ENCODE data around the gene CCNO.
A peak's percentile ranks its signal among the peaks of the same experiment; 100 is the strongest.

The CCNO gene, protein sequence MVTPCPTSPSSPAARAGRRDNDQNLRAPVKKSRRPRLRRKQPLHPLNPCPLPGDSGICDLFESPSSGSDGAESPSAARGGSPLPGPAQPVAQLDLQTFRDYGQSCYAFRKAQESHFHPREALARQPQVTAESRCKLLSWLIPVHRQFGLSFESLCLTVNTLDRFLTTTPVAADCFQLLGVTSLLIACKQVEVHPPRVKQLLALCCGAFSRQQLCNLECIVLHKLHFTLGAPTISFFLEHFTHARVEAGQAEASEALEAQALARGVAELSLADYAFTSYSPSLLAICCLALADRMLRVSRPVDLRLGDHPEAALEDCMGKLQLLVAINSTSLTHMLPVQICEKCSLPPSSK

DNA sequence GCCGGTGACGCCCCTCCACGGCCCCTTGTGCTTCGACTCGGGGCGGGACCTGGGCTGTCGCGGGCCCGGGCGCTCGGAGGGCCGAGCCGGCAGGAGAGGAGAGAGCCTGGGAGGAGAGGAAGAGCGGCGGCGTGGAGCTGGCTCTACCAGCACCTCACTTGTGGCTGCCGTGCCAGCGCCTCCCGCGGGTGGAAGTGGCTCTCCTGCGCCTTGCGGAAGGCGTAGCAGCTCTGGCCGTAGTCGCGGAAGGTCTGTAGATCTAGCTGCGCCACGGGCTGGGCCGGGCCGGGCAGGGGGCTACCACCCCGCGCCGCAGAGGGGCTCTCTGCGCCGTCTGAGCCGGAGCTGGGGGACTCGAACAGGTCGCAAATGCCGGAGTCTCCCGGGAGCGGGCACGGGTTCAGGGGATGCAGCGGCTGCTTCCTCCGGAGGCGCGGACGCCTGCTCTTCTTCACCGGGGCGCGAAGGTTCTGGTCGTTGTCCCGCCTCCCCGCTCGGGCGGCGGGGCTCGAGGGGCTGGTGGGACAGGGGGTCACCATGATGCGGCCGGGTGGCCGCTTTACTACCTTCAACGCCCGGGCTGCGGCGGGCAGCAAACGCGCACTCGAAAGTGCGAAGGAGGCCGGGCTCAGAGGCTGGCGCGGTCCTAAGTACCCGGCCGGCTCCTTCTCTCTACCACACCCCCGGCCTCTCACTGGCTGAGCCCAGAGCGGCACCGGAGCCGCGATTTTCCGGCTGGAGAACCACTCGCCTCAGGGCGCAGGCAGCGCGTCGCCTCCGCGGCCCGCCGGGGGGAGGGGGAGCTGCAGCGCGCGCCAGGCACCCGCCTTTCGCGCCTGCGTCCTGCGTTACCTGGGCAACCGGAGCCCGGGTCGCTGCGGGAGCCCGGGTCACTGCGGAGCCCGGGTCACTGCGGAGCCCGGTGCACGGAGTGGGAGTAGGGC is at the start of gene CCNO:
Gene CCNO (minus strand): TSS at position 624 of the 944 bp plus-strand sequence. CDS start 85 bp downstream, at position 539.
- ChIA-PET POLR2A (interaction anchor here (0.6 to 1.5 kb wide), 3 partner anchors 57 to 74 kb away, joined by 3 to 8 read pairs (median 3); partner anchors contain the start of genes DHX29 and MTREX), CTCF (no interaction called here)
- DNase-seq (ENCODE audit: extremely low spot score): peak; percentile 85
- TF ChIP-seq FOXK2 (IDR thresholded peaks at IDR 0.05): no peak
- TF ChIP-seq L3MBTL2 (conservative IDR thresholded peaks at IDR 0.05): peak; percentile 62
- TF ChIP-seq NFRKB (IDR thresholded peaks at IDR 0.05): no peak
- no peak for TF ChIP-seq ARNT (IDR thresholded peaks at IDR 0.05)
- no peak for TF ChIP-seq CTBP1 (IDR thresholded peaks at IDR 0.05; ENCODE audit: borderline replicate concordance)
- TF ChIP-seq FOXM1 (IDR thresholded peaks at IDR 0.05; ENCODE audit: borderline replicate concordance): no peak

DNA sequence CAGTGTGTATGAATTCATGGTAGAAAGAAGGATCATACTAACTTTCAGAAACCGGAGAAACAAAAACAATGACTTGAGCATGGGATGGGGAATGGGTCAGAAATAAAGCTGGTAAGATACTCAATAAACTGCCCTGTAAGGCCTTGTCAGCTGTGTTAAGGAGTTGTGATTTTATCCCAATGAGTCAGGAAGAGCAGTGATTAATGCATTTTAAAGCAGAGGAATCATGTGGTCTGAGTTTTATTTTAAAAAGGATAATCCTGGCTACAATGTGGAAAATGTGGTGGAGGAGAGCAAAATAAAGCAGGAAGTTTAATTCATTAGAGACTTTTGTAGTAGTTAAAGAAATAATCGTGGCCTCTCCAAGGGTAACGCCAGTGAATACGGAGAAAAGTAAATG is 45.4 kb upstream of the CCNO start:
- DNase-seq (ENCODE audit: extremely low spot score): no peak
- CTCF ChIA-PET: no interaction called here
- TF ChIP-seq FOXA1 (IDR thresholded peaks at IDR 0.05): no peak
- POLR2A ChIA-PET: no interaction called here

DNA sequence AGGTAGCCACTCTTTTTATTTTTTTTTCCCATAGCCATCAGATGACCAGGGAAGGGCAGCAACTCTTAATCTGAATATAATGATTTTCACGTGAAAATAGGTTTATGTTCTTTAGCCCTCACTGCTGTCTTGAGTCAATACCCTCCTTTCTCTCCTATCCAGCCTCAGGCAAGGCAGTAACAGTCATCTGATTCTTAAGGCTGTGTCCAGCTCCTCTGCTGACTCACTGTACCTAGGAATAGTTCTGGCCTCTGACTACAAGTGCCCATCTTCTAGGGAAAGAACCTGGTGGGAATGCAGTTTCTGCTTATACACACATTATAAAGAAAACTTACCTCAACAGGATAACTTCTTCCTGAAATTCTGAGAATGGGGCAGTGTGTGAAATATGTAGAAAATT is 43.4 kb upstream of the CCNO start:
- no peak for TF ChIP-seq SP1 (IDR thresholded peaks at IDR 0.05)
- TF ChIP-seq L3MBTL2 (conservative IDR thresholded peaks at IDR 0.05): no peak
- TF ChIP-seq LEF1 (IDR thresholded peaks at IDR 0.05; ENCODE audit: borderline replicate concordance): no peak
- TF ChIP-seq FOXK2 (IDR thresholded peaks at IDR 0.05): no peak
- TF ChIP-seq FOXA1 (IDR thresholded peaks at IDR 0.05): no peak
- no peak for TF ChIP-seq HDGF (IDR thresholded peaks at IDR 0.05; ENCODE audit: borderline replicate concordance)
- no peak for TF ChIP-seq ARNT (IDR thresholded peaks at IDR 0.05)
- TF ChIP-seq NFRKB (IDR thresholded peaks at IDR 0.05): no peak
- no peak for TF ChIP-seq ELF4 (IDR thresholded peaks at IDR 0.05)
- TF ChIP-seq TARDBP (IDR thresholded peaks at IDR 0.05): no peak
- TF ChIP-seq CTBP1 (IDR thresholded peaks at IDR 0.05; ENCODE audit: borderline replicate concordance): no peak
- no peak for TF ChIP-seq ZNF384 (IDR thresholded peaks at IDR 0.05)
- ChIA-PET CTCF (no interaction called here), POLR2A (no interaction called here)
- no peak for DNase-seq (ENCODE audit: extremely low spot score)

DNA sequence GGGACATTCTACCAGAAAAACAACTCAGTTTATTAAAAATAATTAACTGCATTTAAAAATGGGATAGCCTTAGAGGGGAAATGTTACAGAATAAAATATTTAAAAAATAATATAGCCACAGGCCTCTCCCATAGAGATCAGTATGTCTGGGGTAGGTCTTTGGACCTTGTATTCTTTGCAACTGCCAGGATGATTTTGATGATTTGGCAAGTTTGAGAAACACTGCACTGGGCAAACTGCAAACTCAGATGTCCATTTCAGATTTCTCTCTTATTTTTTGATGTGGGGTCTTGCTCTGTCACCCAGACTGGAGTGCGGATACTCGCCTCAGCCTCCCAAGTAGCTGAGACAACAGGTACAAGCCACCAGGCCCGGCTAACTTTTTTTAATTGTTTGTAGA is 24.9 kb upstream of the CCNO start:
- ChIA-PET CTCF (no interaction called here), POLR2A (no interaction called here)
- no peak for TF ChIP-seq SP1 (IDR thresholded peaks at IDR 0.05)
- no peak for TF ChIP-seq ELF4 (IDR thresholded peaks at IDR 0.05)
- TF ChIP-seq HDGF (IDR thresholded peaks at IDR 0.05; ENCODE audit: borderline replicate concordance): no peak
- no peak for TF ChIP-seq FOXM1 (IDR thresholded peaks at IDR 0.05; ENCODE audit: borderline replicate concordance)
- TF ChIP-seq SUZ12 (IDR thresholded peaks at IDR 0.05): no peak
- TF ChIP-seq TARDBP (IDR thresholded peaks at IDR 0.05): no peak
- TF ChIP-seq ARNT (IDR thresholded peaks at IDR 0.05): no peak
- TF ChIP-seq ZNF384 (IDR thresholded peaks at IDR 0.05): no peak
- no peak for TF ChIP-seq LEF1 (IDR thresholded peaks at IDR 0.05; ENCODE audit: borderline replicate concordance)
- TF ChIP-seq L3MBTL2 (conservative IDR thresholded peaks at IDR 0.05): no peak
- no peak for TF ChIP-seq FOXK2 (IDR thresholded peaks at IDR 0.05)
- TF ChIP-seq BHLHE40 (IDR thresholded peaks at IDR 0.05; ENCODE audit: borderline replicate concordance): no peak
- TF ChIP-seq, protein P1, sequence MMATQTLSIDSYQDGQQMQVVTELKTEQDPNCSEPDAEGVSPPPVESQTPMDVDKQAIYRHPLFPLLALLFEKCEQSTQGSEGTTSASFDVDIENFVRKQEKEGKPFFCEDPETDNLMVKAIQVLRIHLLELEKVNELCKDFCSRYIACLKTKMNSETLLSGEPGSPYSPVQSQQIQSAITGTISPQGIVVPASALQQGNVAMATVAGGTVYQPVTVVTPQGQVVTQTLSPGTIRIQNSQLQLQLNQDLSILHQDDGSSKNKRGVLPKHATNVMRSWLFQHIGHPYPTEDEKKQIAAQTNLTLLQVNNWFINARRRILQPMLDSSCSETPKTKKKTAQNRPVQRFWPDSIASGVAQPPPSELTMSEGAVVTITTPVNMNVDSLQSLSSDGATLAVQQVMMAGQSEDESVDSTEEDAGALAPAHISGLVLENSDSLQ (IDR thresholded peaks at IDR 0.05): no peak
- no peak for TF ChIP-seq NFRKB (IDR thresholded peaks at IDR 0.05)
- no peak for TF ChIP-seq CTBP1 (IDR thresholded peaks at IDR 0.05; ENCODE audit: borderline replicate concordance)
- TF ChIP-seq FOXA1 (IDR thresholded peaks at IDR 0.05): no peak
- no peak for DNase-seq (ENCODE audit: extremely low spot score)

DNA sequence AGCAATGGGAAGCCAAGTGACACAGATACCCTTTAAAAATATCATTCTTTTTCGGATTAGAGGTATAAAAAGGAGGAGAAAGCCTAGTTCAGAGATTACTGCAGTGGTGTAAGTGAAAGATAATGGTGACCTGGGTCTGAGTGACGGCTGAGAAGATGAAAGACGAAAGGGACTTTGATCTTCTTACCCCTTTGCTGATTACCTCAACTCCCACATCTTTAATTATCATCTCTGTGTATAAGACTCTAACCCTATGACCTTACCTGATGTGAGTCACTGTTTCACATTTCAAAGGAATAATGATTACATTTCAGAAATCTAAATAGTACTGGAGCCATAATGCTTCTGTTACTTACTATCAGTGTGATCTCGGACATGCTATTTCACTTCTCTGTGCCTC is 21.4 kb upstream of the CCNO start:
- CTCF ChIA-PET: no interaction called here
- TF ChIP-seq FOXM1 (IDR thresholded peaks at IDR 0.05; ENCODE audit: borderline replicate concordance) (no peak), SUZ12 (IDR thresholded peaks at IDR 0.05) (no peak), L3MBTL2 (conservative IDR thresholded peaks at IDR 0.05) (no peak), HDGF (IDR thresholded peaks at IDR 0.05; ENCODE audit: borderline replicate concordance) (no peak), FOXA1 (IDR thresholded peaks at IDR 0.05) (no peak), NFRKB (IDR thresholded peaks at IDR 0.05) (no peak), SP1 (IDR thresholded peaks at IDR 0.05) (no peak), ELF4 (IDR thresholded peaks at IDR 0.05) (no peak), ZNF384 (IDR thresholded peaks at IDR 0.05) (no peak)
- TF ChIP-seq, protein P1 (IDR thresholded peaks at IDR 0.05): no peak
- POLR2A ChIA-PET: no interaction called here
- no peak for DNase-seq (ENCODE audit: extremely low spot score)

DNA sequence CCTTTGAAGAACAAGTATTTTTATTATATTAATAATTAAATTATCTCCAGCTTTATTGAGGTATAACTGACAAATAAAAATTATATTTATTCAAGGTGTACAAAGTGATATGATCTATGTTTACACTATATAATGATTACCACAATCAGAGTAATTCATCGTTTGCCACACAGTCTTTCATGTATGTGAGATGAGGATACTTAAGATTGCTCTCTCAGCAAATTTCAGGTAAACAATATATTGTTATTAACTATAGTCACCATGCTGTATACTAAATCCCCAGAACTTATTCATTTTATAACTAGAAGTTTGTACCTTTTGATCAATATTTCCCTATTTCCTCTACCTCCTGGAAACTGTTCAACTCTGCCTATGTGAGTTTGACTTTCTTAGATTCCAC is 16.7 kb upstream of the CCNO start:
- CTCF ChIA-PET: no interaction called here
- TF ChIP-seq LEF1 (IDR thresholded peaks at IDR 0.05; ENCODE audit: borderline replicate concordance) (no peak), HDGF (IDR thresholded peaks at IDR 0.05; ENCODE audit: borderline replicate concordance) (no peak), ELF4 (IDR thresholded peaks at IDR 0.05) (no peak), FOXK2 (IDR thresholded peaks at IDR 0.05) (no peak), BHLHE40 (IDR thresholded peaks at IDR 0.05; ENCODE audit: borderline replicate concordance) (no peak), ARNT (IDR thresholded peaks at IDR 0.05) (no peak), ZNF384 (IDR thresholded peaks at IDR 0.05) (no peak), SUZ12 (IDR thresholded peaks at IDR 0.05) (no peak), NFRKB (IDR thresholded peaks at IDR 0.05) (no peak), TARDBP (IDR thresholded peaks at IDR 0.05) (no peak), FOXA1 (IDR thresholded peaks at IDR 0.05) (no peak)
- no peak for DNase-seq (ENCODE audit: extremely low spot score)
- POLR2A ChIA-PET: interaction anchor here (0.6 kb wide), 1 partner anchor 43 kb away, joined by 3 read pairs; no protein-coding TSS in a partner anchor
